NCI-H345 treated with DMSO at 0.1 percent for 48 hours (cell line): Measurements from ENCODE around the gene GRK6.

ENCODE experiments used
- DNase-seq: peaks from one replicate; lab custom pipeline; 2025; ENCODE audit not compliant: unreplicated experiment; lab: John Stamatoyannopoulos, UW

The GRK6 gene

GRCh38 chr5:177468685-177469628 is 42.5 kb downstream of the GRK6 start:
- no peak for DNase-seq

- peak; percentile 55 for DNase-seq
These were observed 43.5 kb downstream of the GRK6 start for GRCh38 chr5:177469750-177470525.

- DNase-seq, result no peak
These were observed 44.5 kb downstream of the GRK6 start for GRCh38 chr5:177470759-177471536.

- DNase-seq, result no peak
These were observed 45.3 kb downstream of the GRK6 start for GRCh38 chr5:177471610-177472356.

- no peak for DNase-seq
These were observed 46.3 kb downstream of the GRK6 start for GRCh38 chr5:177472460-177473442.

GRCh38 chr5:177473443-177474001 is 47.0 kb downstream of the GRK6 start, which contains the start of gene DBN1:
Gene DBN1 (minus strand): TSS chr5:177473634. CDS start chr5:177473521, 113 bp downstream.
- DNase-seq, result peak; percentile 34

- no peak for DNase-seq
These were observed 47.6 kb downstream of the GRK6 start for GRCh38 chr5:177474002-177474476.

- no peak for DNase-seq
These were observed 48.5 kb downstream of the GRK6 start for GRCh38 chr5:177474846-177475562.

GRCh38 chr5:177475563-177476427 is 49.3 kb downstream of the GRK6 start:
- no peak for DNase-seq

GRCh38 chr5:177476531-177477233 is 50.2 kb downstream of the GRK6 start:
- DNase-seq, result no peak

- DNase-seq, result no peak
These were observed 51.4 kb downstream of the GRK6 start for GRCh38 chr5:177477701-177478477.

GRCh38 chr5:177478711-177479646 is 52.5 kb downstream of the GRK6 start:
- no peak for DNase-seq

GRCh38 chr5:177479774-177480173 is 53.3 kb downstream of the GRK6 start:
- no peak for DNase-seq

- no peak for DNase-seq
These were observed 55.9 kb downstream of the GRK6 start for GRCh38 chr5:177482359-177482795.

- DNase-seq, result no peak
These were observed 56.6 kb downstream of the GRK6 start for GRCh38 chr5:177483042-177483441.
